ENCODE measurements around the gene SYNGAP1. TPM values are rescaled to one million over a fixed set of nuclear protein-coding genes. Genes with fewer than 3 reads are reported as not detected.

The SYNGAP1 gene
- total RNA-seq, 1 donor, result 6.9 TPM

DNA sequence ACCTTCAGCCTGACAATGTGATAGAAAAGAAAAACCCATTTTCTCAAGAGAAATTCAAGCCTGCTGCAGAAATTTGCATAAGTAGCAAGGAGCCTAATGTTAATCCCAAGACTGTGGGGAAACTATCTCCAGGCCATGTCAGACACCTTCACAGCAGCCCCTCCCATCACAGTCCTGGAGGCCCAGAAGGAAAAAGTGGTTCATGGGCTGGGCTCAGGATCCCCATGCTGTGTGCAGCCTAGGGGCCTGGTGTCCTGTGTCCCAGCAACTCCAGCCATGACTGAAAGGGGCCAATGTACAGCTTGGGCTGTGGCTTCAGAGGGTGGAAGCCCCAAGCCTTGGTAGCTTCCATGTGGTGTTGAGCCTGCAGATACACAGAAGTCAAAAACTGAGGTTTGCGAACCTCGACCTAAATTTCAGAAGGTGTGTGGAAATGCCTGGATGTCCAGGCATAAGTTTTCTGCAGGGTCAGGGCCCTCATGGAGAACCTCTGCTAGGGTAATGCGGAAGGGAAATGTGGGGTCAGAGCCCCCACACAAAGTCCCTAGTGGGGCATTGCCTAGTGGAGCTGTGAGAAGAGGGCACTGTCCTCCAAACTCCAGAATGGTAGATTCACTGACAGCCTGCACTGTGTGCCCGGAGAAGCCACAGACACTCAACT lies 46.3 kb downstream of the SYNGAP1 start:
- Histone ChIP-seq H3K4me1 (ENCODE audit: insufficient read depth, low read length) (no peaks in the 10 kb centered on the region), H3K27ac (ENCODE audit: low read depth, low read length) (no peak overlapping the region), H4K20me1 (ENCODE audit: insufficient read depth, low read length) (no peaks in the 10 kb centered on the region), H3K27me3 (ENCODE audit: insufficient read depth, low read length) (no peaks in the 10 kb centered on the region), H3K79me2 (ENCODE audit: insufficient read depth, low read length) (no peaks in the 10 kb centered on the region), H3K4me2 (ENCODE audit: insufficient read depth, low read length) (no peak overlapping the region), H3K4me3 (ENCODE audit: insufficient read depth, low read length) (no peak overlapping the region), H3K36me3 (ENCODE audit: insufficient read depth, low read length) (no peaks in the 10 kb centered on the region), H2AFZ (ENCODE audit: low read length) (no peak overlapping the region), H3K9me3 (ENCODE audit: low read depth, low read length) (no peaks in the 10 kb centered on the region)
- DNase-seq (ENCODE audit: insufficient read length, low spot score, missing footprints), result no peak
- TF ChIP-seq, protein P1, sequence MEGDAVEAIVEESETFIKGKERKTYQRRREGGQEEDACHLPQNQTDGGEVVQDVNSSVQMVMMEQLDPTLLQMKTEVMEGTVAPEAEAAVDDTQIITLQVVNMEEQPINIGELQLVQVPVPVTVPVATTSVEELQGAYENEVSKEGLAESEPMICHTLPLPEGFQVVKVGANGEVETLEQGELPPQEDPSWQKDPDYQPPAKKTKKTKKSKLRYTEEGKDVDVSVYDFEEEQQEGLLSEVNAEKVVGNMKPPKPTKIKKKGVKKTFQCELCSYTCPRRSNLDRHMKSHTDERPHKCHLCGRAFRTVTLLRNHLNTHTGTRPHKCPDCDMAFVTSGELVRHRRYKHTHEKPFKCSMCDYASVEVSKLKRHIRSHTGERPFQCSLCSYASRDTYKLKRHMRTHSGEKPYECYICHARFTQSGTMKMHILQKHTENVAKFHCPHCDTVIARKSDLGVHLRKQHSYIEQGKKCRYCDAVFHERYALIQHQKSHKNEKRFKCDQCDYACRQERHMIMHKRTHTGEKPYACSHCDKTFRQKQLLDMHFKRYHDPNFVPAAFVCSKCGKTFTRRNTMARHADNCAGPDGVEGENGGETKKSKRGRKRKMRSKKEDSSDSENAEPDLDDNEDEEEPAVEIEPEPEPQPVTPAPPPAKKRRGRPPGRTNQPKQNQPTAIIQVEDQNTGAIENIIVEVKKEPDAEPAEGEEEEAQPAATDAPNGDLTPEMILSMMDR (IDR thresholded peaks at IDR 0.05; ENCODE audit: extremely low read depth, low read depth, low read length), result no peak

- H3K4me2 ChIP-seq (ENCODE audit: insufficient read depth, low read length), result no peak overlapping the region
- no peak overlapping the region for H2AFZ ChIP-seq (ENCODE audit: low read length)
- no peaks in the 10 kb centered on the region for H4K20me1 ChIP-seq (ENCODE audit: insufficient read depth, low read length)
- H3K4me1 ChIP-seq (ENCODE audit: insufficient read depth, low read length), result no peaks in the 10 kb centered on the region
- no peak overlapping the region for H3K27ac ChIP-seq (ENCODE audit: low read depth, low read length)
- H3K27me3 ChIP-seq (ENCODE audit: insufficient read depth, low read length), result no peaks in the 10 kb centered on the region
- H3K9me3 ChIP-seq (ENCODE audit: low read depth, low read length), result no peaks in the 10 kb centered on the region
- DNase-seq (ENCODE audit: insufficient read length, low spot score, missing footprints), result no peak
- TF ChIP-seq, protein P1 (IDR thresholded peaks at IDR 0.05; ENCODE audit: extremely low read depth, low read depth, low read length), result no peak
- no peaks in the 10 kb centered on the region for H3K79me2 ChIP-seq (ENCODE audit: insufficient read depth, low read length)
- H3K36me3 ChIP-seq (ENCODE audit: insufficient read depth, low read length), result no peaks in the 10 kb centered on the region
- no peak overlapping the region for H3K4me3 ChIP-seq (ENCODE audit: insufficient read depth, low read length)
Observed at GRCh38 chr6:33467091-33467490, 47.2 kb downstream of the SYNGAP1 start.

GRCh38 chr6:33469661-33470060 lies 49.8 kb downstream of the SYNGAP1 start:
- TF ChIP-seq, protein P1 (IDR thresholded peaks at IDR 0.05; ENCODE audit: extremely low read depth, low read depth, low read length), result no peak
- Histone ChIP-seq H3K4me1 (ENCODE audit: insufficient read depth, low read length) (no peaks in the 10 kb centered on the region), H3K27ac (ENCODE audit: low read depth, low read length) (no peak overlapping the region), H4K20me1 (ENCODE audit: insufficient read depth, low read length) (no peaks in the 10 kb centered on the region), H3K4me3 (ENCODE audit: insufficient read depth, low read length) (no peak overlapping the region), H3K9me3 (ENCODE audit: low read depth, low read length) (no peaks in the 10 kb centered on the region), H3K36me3 (ENCODE audit: insufficient read depth, low read length) (no peaks in the 10 kb centered on the region), H3K4me2 (ENCODE audit: insufficient read depth, low read length) (no peak overlapping the region), H3K79me2 (ENCODE audit: insufficient read depth, low read length) (no peaks in the 10 kb centered on the region), H2AFZ (ENCODE audit: low read length) (no peak overlapping the region), H3K27me3 (ENCODE audit: insufficient read depth, low read length) (no peaks in the 10 kb centered on the region)
- no peak for DNase-seq (ENCODE audit: insufficient read length, low spot score, missing footprints)

DNA sequence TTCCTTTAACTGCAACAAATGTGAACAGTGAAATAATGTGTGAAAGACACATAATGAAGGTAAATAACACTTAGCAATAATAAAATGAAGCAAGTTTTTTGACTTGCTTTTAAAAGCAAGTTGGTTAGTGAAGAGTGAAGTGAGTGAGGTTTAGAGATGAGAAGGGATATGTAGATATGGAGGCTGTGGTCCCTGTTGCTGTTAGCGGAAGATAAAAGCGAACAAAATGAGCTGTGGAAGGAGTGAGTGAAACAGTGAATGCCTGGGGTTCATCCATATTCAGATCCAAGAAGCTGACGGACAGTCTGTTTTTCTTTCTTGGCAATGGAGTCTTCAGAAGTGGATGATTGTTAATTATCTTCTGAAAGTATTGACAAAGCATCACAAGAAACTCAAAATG lies 58.0 kb downstream of the SYNGAP1 start:
- no peak overlapping the region for H2AFZ ChIP-seq (ENCODE audit: low read length)
- no peak for DNase-seq (ENCODE audit: insufficient read length, low spot score, missing footprints)
- no peaks in the 10 kb centered on the region for H4K20me1 ChIP-seq (ENCODE audit: insufficient read depth, low read length)
- H3K9me3 ChIP-seq (ENCODE audit: low read depth, low read length), result no peaks in the 10 kb centered on the region
- no peaks in the 10 kb centered on the region for H3K36me3 ChIP-seq (ENCODE audit: insufficient read depth, low read length)
- no peak overlapping the region for H3K4me2 ChIP-seq (ENCODE audit: insufficient read depth, low read length)
- TF ChIP-seq, protein P1 (IDR thresholded peaks at IDR 0.05; ENCODE audit: extremely low read depth, low read depth, low read length), result no peak
- H3K27ac ChIP-seq (ENCODE audit: low read depth, low read length), result no peak overlapping the region
- H3K27me3 ChIP-seq (ENCODE audit: insufficient read depth, low read length), result peaks cover 4% of the 10 kb centered on the region
- no peaks in the 10 kb centered on the region for H3K79me2 ChIP-seq (ENCODE audit: insufficient read depth, low read length)
- no peak overlapping the region for H3K4me3 ChIP-seq (ENCODE audit: insufficient read depth, low read length)
- H3K4me1 ChIP-seq (ENCODE audit: insufficient read depth, low read length), result no peaks in the 10 kb centered on the region

Measured in osteoblast (primary cell).